GM13976 (cell line): ENCODE data around the gene KATNIP.

Experiments
- DNase-seq: peaks from one replicate; pipeline ENCODE4 v3.0.0; 2012; ENCODE audit warnings: low spot score
- CTCF ChIP-seq: IDR thresholded peaks from 2 replicates; pipeline ENCODE4 v1.5.1; 2012; ENCODE audit warnings: borderline replicate concordance, mild to moderate bottlenecking; ENCODE audit not compliant: insufficient read depth; ENCODE audit errors: extremely low read depth, missing control alignments, control extremely low read depth
- in situ Hi-C: fragments of 300-500 bp; cut with MboI; formaldehyde crosslinking; loops from one replicate; pipeline ENCODE4 v1.12.0; 2022; ENCODE audit warnings: low sequenced_read_pairs, mixed read lengths, inconsistent platforms; ENCODE audit not compliant: unreplicated experiment

The KATNIP gene

DNA sequence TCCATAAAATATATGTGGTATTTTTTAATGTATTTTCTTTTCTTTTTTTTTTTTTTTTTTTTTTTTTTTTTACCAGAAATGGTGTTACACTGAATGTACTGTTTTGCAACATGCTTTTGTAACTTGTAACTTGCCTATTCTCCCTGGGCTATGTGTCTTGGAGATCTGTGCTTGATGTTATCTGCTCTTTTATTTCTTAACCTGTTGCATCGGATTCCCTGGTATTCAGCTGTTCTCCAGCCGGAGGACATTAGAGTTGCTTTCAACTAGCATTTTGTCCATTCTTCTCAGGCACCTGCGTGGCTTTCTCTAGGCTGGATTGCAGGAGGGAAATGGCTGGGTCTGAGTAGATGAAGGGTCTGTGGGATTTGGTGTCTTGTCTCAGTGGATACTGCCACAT lies 47.4 kb downstream of the KATNIP start:
- no peak for DNase-seq
- no peak for TF ChIP-seq CTCF
- in situ Hi-C loops: no loop called here

DNA sequence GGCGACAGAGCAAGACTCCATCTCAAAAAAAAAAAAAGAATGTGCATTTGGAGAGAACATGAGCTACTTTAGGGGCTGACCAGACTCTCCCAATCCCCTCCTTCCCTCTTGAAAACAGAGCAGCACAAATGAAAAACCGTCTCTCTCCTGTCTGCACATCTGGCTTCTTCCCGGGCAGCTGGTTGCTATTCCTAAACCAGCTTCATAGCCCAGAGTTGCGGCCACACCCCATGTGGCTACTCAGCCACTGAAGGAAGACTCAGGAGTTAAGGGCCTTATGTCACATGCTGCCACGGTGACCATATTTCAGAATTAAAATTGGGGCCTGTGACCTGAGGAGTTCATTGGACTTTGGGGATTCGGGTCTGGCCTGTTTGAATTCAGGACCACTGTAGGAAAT lies 48.3 kb downstream of the KATNIP start:
- DNase-seq: no peak
- no peak for TF ChIP-seq CTCF
- in situ Hi-C loops: no loop called here

GRCh38 chr16:27598931-27599565 lies 49.1 kb downstream of the KATNIP start:
- TF ChIP-seq CTCF: no peak
- in situ Hi-C loops: no loop called here
- DNase-seq: no peak

DNA sequence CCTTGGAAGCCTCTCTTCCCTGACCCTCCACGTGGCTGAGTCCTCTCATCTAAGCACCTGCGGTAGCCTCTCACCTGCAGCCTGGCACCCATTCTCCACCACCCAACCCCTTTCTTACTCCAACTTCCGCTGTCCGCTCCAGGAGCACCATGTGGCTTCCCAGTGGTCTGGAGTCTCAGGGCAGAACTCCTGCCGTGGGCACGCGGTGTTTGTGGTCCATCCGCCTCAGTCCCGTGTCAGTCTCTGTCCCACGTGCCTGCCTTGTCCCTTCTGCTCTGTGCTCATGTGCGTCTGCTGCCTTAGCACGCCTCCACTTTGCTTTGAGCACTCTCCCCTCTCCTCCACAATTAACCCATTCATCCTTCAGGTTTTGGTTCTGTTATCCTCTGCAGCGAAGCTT lies 49.7 kb downstream of the KATNIP start:
- TF ChIP-seq CTCF: no peak
- in situ Hi-C loops: no loop called here
- no peak for DNase-seq
